LoVo (cell line): ENCODE results near the gene GAN.
"Not testable (repeated sequence)": the region's sequence is repeated elsewhere in the genome, so short reads cannot be mapped to it uniquely, and the experiment has no call there.

ENCODE experiments used
- DNase-seq: peaks from one replicate; pipeline ENCODE4 v3.0.0-alpha.2; 2016; ENCODE audit warnings: low spot score

The GAN gene

DNA sequence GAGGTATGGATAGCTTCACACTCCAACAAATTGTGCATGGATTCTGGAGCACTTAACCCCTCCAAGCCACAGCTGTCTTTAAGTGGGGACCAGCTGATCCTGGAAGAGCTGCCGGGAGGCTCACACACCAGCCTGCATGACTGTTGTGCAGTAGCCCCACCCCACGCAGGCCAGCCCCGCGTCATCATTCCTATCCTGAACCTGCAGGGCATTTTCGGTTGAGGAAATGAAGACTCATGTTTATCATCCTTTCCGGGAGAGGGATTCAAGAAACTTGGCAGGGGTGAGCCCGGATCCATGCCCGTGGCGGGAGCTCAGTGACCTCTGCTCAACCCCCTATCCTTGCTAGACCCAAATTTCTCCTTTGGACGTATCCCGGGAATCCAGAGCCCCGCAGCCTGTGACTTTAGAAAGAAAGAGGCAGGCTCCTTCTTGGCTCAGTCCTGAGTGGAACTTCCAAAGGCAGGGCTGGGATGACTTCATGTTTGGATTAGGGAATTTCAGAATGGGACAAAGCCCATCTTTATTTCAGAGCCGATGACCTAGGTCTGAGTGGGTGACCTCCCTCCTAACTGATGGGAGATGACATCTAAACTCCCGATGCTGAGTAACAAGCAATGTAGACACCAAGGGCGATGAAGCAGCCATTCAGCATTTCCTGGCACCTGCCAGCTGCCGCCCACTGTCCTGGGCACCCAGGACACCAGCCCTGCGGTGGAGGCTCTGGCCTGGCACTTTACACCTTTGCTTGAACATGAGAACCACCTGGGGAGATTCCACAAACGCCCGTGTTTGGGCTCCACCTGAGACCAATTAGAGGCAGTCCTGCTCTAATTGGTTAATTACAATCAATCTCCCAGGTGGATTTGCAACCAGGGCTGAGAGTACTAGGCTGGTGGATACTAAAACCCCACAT lies 86.5 kb downstream of the GAN start:
- DNase-seq: no peak

DNA sequence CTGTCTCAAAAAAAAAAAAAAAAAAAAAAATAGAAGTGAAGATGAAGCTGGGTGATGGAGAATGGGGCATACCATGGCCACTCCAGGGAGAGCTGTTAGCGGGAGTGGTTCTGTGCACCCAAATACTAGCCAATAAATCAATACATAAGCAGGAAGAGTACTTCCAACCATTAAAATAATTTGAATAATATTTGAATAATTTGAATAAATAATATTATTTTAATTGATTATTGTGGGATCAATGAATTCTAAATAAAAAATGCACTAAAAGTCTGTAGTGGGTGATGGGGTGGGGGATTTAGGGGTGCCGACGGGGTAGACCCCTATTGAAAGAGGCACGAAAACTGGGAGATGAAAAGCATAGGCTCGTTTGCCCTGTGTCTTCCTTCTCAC lies 88.4 kb downstream of the GAN start:
- DNase-seq: no peak

DNA sequence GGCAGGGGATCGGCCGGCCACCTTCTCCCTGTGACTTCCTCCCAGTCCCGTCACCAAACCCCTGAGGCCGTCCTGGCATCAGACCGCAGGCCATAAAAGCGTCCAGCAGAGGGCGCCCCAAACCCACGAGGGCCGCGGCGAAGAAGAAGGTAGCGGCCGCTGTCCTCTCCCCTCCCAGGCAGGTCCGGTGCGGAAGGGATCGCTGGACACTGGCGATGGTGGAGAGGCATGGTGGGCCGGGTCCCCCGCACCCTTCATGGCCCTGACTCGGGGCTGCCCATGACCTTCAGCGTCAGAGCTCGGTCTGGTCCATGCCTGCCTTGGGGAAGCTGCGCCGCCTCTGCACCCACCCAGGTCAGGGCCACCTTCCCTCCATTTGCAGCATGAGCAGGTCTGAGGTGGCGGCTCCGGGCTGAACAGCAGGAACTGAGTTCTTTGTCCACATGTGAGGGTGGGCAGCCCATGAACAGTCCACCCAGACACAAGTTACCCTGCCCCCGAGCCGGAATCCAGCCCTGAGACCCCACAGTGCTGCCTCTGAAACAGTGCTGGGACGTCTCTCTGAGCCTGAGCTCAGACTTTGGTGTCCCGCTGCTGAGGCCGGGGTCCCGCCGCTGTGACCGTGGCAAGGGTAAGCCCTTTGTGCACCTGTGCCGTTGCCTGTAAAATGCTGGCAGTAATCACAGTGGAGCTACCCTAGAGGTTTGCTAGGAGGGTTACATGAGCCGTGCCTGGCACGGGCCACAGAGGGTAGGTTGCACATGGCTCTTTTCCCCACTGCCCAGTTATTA lies 89.0 kb downstream of the GAN start:
- DNase-seq: peak; percentile 87

DNA sequence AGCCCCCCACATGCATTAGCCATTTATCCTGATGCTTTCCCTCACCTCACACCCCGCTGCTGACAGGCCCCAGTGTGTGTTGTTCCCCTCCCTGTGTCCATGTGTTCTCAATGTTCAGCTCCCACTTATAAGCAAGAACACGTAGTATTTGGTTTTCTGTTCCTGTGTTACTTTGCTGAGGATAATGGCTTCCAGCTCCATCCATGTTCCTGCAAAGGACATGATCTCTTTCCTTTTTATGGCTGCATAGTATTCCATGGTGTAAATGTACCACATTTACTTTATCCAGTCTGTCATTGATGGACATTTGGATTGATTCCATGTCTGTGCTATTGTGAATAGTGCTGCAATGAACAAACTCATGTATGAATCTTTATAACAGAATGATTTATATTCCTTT lies 90.2 kb downstream of the GAN start:
- DNase-seq: not testable (repeated sequence)

DNA sequence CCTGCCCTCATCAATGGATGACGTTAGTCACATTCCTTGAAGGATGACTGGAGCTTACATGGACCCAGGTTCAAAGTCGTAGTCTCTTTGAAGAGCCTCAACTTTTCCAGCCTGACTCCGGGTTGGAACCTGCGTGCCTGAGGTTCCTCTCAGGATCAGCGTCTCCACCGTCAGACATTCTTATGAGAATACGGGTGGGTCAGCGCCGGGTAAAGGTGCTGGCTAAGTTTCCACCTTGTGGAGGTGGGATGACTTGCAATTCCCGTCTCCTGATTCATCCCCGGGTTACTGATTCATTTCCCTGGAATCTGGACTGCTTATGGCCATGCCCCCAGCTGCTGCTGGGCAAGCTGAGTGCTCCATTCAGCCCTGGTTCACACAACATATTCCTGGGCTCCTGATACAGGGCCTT lies 90.9 kb downstream of the GAN start:
- DNase-seq: peak; percentile 93

DNA sequence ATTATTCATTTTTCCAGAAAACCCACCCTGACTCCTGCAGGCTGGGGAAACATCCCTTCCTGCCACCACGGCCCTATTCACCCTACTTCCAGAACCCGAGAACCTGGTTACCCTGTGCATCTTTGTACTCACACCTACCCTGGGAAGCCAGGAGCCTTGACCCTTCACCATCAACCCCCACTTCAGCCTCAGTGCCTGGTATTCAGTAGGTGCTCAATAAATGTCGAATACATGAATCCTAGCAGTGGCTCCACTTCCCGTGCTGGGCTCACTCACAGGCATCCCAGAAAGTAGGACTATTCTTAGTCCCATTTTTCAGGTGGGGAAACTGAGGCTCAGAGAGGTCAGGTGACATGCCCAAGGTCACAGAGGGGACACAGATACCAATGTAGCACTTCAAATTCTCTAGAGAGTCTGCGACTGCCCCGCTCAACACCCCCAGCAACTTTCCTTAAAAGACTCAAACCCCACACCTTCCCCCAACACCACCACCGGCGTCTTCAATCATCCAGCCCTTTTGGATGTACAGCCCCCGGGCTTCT lies 93.7 kb downstream of the GAN start:
- no peak for DNase-seq

DNA sequence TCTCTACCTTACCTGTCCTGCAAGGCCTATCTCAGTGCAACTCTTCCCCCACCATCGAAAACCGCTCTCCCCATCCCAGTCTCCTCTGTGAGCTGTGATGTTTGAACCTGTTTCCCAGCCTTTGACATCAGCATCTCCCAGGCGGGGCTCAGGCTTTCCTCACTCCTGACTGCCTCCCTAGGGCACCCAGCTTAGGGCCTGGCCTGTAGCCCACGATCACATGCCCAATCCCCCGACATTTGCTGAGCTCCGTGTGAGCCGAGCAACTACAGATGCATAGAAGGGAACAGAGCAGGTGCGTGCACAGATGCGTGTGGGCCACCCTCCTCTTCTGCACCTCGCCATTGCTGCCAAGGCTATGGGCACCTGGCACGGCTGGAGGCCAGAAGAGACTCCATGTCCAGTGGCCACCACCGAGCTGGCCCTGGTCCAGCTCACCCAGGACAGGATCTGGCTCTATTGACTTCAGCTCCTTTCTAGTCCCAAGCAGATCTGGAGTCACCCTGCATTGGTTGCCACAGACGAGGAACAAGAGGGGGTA lies 94.3 kb downstream of the GAN start:
- DNase-seq: no peak

DNA sequence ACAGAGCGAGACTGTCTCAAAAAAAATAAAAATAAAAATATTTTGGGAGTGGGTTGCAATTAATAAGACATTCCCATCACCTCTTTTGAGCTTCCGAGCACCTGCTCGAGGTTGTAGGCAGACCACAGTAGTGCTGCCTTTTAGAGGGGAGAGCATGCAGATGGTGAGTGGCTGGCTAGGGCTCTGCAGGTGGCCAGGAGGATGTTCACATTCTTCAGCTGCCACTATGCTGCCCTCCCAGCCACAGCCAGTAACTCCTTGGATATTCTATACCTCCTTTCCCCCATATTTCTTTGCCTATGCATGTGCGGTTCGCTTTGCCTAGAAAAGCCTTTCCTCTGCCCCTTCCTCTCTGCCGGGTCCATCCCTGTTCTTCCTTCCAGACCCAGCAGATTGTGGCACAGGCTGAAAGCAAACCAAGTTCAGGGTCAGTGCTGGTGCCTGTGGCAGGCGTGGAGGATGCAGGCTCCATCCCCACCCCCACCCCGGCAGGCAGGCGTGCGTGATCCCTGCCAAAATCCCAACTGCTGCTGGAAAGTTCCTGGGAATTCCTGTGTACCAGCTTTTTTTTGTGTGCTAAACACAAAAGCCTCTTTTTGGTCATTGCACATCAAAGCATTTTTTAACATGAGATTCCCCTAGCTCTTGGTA lies 96.0 kb downstream of the GAN start:
- no peak for DNase-seq

DNA sequence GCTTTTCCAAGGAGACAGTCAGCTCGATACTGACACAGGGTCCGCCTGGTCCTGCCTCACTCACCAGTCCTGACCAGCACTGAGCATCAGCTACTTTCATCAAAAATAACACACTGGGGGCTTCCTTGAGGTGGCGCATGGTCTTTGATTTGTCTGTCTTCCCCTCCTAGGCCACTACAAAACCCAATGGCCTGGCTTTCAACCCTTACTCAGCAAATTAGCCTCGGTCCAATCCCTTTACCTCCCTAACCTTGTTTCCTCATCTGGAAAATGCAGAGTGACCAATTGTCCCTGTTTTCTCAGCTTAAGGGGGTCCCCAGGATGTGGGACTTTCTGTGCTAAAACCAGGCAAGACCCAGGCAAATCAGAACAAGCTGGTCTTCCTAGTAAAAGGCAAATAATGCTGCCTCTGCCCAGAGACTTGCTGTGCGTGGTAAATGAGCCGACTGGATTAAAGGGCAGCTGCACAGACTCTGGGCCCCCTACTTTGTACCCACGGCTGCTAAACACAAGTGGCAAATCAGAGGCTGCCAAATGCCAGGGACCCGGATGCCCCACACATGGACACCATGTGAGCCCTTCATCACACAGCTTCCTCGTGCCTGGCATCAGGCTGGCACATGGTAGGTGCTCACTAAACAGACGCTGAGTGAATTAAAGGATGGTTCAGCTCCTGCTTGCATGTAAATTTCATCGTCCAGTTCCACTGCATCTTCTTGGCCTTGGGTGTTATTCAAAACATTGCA lies 98.7 kb downstream of the GAN start:
- no peak for DNase-seq

DNA sequence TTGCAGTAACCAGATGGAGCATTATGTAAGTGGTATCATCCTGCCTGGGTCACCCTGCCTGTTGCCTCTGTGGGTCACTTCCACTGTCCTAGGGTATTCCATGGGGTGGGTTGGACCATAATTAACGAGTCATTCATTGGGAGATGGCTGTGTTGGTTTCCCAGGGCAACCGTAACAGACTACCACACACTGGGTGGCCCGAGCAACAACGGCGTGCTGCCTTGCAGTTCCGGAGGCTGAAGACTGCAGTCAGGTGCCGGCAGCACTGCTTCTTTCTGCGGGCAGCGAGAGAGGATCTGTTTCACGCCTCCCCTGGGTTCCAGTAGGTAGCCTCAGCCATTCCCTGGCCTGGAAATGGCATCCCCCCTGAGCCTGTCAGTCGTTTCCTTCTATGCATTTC lies 101.0 kb downstream of the GAN start:
- no peak for DNase-seq

DNA sequence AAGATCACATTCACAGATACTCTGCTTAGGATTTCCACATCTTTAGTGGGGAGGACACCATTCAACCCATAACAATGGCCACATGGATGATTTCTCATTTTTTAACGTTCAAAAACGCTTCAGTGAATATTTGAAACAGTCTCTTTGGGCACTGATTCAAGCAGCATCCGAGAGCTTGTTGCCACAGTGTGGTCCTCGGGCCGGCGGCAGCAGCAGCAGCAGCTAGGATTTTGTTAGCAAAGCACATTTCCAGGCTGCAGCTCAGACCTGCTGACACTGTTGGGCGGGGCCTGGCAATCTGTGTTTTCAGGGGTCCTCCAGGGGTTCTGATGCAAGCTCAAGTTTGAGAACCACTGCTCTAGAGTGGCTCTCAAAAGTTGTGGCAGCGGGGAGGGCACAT lies 102.0 kb downstream of the GAN start:
- no peak for DNase-seq

DNA sequence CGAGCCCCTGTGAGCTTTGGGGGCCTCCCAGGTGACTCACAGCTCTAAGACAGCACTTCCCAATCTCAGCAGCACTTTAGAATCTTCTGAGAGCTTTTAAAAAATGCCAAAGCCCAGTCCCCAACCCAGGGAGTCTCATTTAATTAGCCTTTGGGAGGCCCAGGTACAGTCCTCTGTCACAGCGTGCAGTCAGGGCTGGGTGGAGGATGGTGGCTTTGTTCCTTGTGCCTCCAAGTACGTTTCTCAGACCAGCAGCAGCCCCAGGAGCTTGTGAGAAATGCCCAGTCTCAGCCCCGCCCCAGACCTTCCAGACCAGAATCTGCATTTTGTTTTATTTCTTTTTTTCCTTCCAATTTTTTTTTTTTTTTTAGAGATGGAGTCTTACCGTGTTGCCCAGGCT lies 102.4 kb downstream of the GAN start:
- no peak for DNase-seq

DNA sequence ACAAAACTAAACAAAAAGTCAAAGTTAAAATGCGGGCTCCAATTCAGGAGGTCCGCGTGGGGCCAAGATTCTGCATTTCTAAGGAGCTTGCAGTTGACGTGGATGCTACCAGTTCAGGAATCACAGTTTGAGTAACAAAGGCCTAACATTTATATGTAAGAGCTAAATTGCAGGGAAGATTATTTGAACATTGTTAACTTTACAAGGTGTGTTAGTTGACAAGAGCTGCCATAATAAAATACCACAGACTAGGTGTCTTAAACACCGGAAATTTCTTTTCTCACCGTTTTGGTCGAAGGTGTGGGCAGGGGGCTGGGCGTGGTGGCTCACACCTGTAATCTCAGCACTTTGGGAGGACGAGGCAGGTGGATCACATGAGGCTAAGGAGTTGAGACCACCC lies 105.0 kb downstream of the GAN start:
- DNase-seq: no peak

DNA sequence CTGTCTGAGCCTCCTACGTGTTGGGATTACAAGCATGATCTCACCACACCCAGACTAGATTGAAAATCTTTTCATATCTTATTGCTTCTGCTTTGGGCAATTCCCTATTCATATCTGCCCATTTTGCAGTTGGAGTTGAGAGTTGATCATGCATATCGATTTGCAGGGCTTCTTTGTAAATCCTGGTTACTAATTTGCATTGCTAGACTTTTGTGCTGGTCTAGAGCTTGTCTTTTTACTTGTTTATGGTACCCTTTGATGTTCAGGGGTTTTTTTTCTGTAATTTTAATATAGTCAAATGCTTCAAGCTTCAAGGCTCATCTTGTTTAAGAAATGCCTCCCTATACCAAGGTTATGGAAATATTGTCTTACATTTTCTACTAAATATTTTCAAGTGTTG lies 106.4 kb downstream of the GAN start:
- DNase-seq: no peak

DNA sequence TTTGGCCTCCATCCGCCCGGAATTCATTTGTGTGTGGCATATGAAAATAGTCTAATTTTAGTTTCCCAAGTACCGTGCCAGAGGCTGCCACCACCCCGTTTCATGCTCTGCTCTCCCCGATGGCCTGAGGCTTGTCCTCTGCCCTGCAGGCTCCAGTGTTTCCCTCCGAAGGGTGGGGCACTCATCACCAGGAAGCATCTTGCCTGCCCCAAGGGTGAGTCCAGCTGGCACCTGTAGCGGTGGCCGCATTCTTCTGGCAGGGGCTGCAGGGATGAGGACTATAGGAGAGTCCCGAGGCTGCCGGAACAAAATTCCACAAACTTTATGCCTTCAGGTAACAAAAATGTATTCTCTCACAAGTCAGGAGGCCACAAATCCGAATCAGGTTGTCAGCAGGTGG lies 106.8 kb downstream of the GAN start:
- DNase-seq: no peak

DNA sequence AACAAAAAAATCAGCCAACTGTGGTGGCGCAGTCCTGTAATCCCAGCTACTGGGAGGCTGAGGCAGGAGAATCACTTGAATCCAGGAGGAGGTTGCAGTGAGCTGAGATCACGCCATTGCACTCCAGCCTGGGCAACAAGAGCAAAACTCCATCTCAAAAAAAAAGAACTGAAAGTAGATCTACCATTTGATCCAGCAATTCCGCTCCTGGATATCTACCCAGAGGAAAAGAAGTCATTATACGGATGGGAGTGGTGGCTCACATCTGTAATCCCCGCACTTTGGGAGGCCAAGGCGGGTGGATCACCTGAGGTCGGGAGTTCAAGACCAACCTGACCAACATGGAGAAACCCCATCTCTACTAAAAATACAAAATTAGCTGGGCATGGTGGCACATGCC lies 107.4 kb downstream of the GAN start:
- DNase-seq: not testable (repeated sequence)

DNA sequence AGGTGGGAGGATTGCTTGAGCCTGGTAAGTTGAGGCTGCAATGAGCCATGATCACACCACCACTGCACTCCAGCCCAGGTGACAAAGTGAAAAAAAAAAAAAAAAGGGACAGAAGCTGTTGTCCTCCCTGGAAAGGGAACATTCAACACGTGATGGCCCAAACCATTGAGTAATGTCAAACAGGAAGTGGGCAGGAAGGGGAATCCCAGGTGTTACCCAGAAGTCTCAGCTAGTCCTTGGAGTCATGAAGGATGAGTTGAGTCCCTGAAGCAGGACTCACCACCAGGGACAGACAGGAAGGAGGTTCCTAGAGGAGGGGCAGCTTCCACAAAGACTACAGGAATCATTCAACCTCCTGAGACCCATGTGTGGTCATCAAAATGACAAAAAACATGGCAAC lies 110.0 kb downstream of the GAN start:
- no peak for DNase-seq

DNA sequence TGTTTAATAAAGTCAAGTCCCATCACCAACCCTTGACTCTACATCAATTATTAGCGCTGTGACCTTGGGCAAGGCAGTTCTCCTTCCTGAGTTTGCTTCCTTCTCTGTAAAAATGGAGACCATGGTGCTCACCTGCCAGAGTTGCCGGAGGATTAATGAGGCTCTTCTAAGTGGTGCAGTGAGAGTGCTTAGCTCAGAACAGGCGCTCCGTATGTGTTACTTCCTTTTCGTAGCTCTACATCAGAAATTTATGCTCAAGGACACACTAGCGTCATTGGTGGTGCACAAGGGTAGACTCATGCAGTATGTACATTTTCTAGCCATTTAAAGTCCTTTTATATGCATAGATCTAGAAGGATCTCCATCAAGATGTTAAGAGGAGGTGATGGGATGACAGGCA lies 112.5 kb downstream of the GAN start:
- no peak for DNase-seq

DNA sequence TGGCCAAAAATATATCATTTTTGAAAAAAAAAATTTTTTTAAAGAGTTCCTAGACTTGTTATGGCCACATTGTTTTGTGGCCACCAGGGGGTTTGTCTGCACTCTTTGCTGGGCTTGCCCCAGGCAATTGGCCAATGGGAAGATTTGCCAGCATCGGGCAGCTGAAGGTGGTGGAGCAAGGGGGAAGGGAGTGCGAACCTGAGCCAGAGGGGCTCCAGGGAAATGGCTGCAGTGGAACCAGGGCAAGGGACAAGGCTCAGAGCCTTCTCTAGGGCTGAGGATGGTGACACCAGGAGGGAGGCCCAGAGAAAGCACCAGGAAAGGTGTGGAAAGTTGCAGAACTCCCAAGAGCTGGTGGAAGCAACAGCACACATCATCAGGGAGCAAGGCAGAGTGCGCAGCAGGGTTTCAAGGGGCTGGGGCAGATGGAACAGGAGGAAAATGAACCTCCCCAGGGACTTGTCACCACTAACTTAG lies 114.3 kb downstream of the GAN start:
- peak; percentile 38 for DNase-seq

DNA sequence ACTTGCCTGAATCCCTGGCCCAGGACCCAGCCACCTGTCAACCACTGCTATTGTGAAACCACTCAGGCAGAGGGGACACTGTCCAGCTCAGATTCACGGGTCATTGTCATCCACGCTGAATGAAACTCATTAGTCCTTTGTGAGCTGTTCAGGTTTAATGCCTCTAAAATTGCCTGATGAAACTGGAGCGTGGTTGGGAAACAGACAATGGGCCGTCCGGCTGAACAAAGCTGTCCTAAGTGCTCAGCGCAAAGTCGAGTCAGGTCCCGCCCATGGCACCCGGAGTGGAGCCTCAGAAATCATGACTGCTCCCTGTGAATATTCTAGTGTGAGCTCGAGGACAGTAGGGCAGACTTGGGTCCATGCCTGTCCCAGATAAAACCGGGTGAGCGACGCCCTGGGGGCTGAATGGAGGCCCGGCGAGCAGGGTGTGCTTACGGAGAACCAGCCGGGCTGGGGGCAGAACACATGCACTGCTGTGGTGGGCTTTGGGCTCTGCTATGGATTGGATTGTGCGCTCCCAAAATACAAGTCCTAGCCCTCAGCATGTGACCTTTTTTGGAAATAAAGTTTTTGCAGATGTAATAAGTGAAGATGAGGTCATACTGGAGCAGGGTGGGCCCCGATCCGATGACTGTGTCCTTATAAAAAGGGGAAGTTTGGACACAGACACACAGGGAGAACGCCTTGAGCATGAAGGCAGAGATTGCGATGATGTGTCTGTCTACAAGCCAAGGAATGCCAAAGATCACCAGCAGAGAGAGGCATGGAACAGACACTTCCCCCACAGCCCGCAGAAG lies 117.0 kb downstream of the GAN start:
- no peak for DNase-seq
